K562 (cell line): ENCODE data around the gene C2orf42. TPM values are rescaled to one million over a fixed set of nuclear protein-coding genes. Genes with fewer than 3 reads are reported as not detected.
A peak's percentile ranks its signal among the peaks of the same experiment; 100 is the strongest.

ENCODE experiments used
- CXXC5 ChIP-seq: fragments of 250-450 bp; sonication (Bioruptor Pico); IDR thresholded peaks from 2 replicates; pipeline ENCODE4 v1.8.0; 2022; ENCODE audit warnings: inconsistent platforms, mild to moderate bottlenecking, moderate library complexity
- EGR1 ChIP-seq: fragments of 450-650 bp; conservative IDR thresholded peaks from 2 replicates; pipeline ENCODE4 v1.6.1; 2017; ENCODE audit warnings: mild to moderate bottlenecking
- ESRRB ChIP-seq: fragments of 250-450 bp; sonication (Bioruptor Pico); IDR thresholded peaks from 2 replicates; pipeline ENCODE4 v1.5.0; 2020; ENCODE audit warnings: mild to moderate bottlenecking, moderate library complexity, borderline replicate concordance
- FOSL1 ChIP-seq: fragments of 200-800 bp; sonication (Bioruptor generic); conservative IDR thresholded peaks from 2 replicates; pipeline ENCODE4 v1.6.1; 2016; ENCODE audit warnings: missing genetic modification characterization, missing compliant biosample characterization
- FOXJ2 ChIP-seq: fragments of 200-800 bp; sonication (Bioruptor generic); IDR thresholded peaks from 2 replicates; pipeline ENCODE4 v1.6.1; 2016; ENCODE audit warnings: missing genetic modification characterization, missing compliant biosample characterization
- KDM2B ChIP-seq: fragments of 250-450 bp; sonication (Bioruptor Pico); IDR thresholded peaks from 2 replicates; pipeline ENCODE4 v1.8.0; 2021; ENCODE audit warnings: mild to moderate bottlenecking, moderate library complexity
- MEIS2 ChIP-seq: fragments of 450-650 bp; IDR thresholded peaks from 2 replicates; pipeline ENCODE4 v1.6.1; 2014; ENCODE audit warnings: mild to moderate bottlenecking; ENCODE audit not compliant: partially characterized antibody
- MITF ChIP-seq: IDR thresholded peaks from 2 replicates; pipeline ENCODE4 v1.6.1; 2014; ENCODE audit warnings: antibody characterized with exemption
- MTA3 ChIP-seq: fragments of 450-650 bp; formaldehyde crosslinking; IDR thresholded peaks from 2 replicates; pipeline ENCODE4 v1.6.1; 2017; ENCODE audit warnings: mild to moderate bottlenecking, borderline replicate concordance
- NFIX ChIP-seq: fragments of 250-450 bp; sonication (Bioruptor Pico); IDR thresholded peaks from 2 replicates; pipeline ENCODE4 v1.4.0; 2020; ENCODE audit warnings: low read depth, mild to moderate bottlenecking, moderate library complexity
- NONO ChIP-seq, 2 experiments: fragments of 200-400 bp in 1 of 2; fragments of 450-650 bp in 1 of 2; formaldehyde crosslinking in 1 of 2; IDR thresholded peaks; 2 replicates each; pipeline ENCODE4 v1.6.1; 2017; ENCODE audit warnings: low read depth in 2 of 2, mild to moderate bottlenecking in 2 of 2, moderate library complexity in 2 of 2, low read length in 1 of 2
- PYGO2 ChIP-seq: fragments of 450-650 bp; IDR thresholded peaks from 2 replicates; pipeline ENCODE4 v1.6.1; 2016; ENCODE audit warnings: mild to moderate bottlenecking, missing genetic modification characterization, moderate library complexity, missing compliant biosample characterization
- RFX5 ChIP-seq: IDR thresholded peaks from 2 replicates; pipeline ENCODE4 v1.6.1; 2011; ENCODE audit warnings: low read depth, mild to moderate bottlenecking, improper control_type of control experiment, low read length
- SMC3 ChIP-seq: conservative IDR thresholded peaks from 2 replicates; pipeline ENCODE4 v1.6.1; 2011; ENCODE audit warnings: low read depth, low read length, improper control_type of control experiment; ENCODE audit not compliant: insufficient read depth
- YY1 ChIP-seq, 3 experiments: IDR thresholded peaks; 2 replicates each; pipeline ENCODE4 v1.6.1; 2011; ENCODE audit warnings: low read length in 2 of 3, mild to moderate bottlenecking in 2 of 3, moderate library complexity in 2 of 3, borderline replicate concordance in 1 of 3, control low read depth in 1 of 3, low read depth in 1 of 3; ENCODE audit not compliant: insufficient read depth in 3 of 3, insufficient replicate concordance in 2 of 3, control insufficient read depth in 1 of 3, insufficient read length in 1 of 3; ENCODE audit errors: extremely low read depth in 1 of 3
- ZNF134 ChIP-seq: fragments of 250-450 bp; sonication (Bioruptor Pico); conservative IDR thresholded peaks from 2 replicates; pipeline ENCODE4 v1.4.0; 2020
- ZNF282 ChIP-seq: sonication (generic); formaldehyde crosslinking; IDR thresholded peaks from 2 replicates; pipeline ENCODE4 v1.8.1; 2023; ENCODE audit warnings: missing genetic modification reagents
- ZNF589 ChIP-seq: fragments of 200-800 bp; sonication (Bioruptor generic); IDR thresholded peaks from 2 replicates; pipeline ENCODE4 v1.6.1; 2016; ENCODE audit warnings: low read depth, missing genetic modification characterization, missing compliant biosample characterization
- ZNF696 ChIP-seq: fragments of 250-450 bp; sonication (Bioruptor Pico); conservative IDR thresholded peaks from 2 replicates; pipeline ENCODE4 v1.4.0; 2020; ENCODE audit warnings: mild to moderate bottlenecking, moderate library complexity
- polyA plus RNA-seq, 8 experiments: library from polyadenylated mRNA; depleted of rRNA in 4 of 8; stranded (reverse) in 5 of 8; unstranded in 3 of 8; fragments of >200 nt; fragmentation: Nextera tagmentation in 2 of 8; fragmentation: Illumina TruSeq in 1 of 8; extraction: Ambion mirVana in 2 of 8; extraction: Trizol in 1 of 8; gene quantifications; 2 replicates each; pipeline versions ENCODE4 v1.2.1 to v1.2.3, GENCODE V29; 2011 to 2014; ENCODE audit warnings: inconsistent platforms in 1 of 8, missing spikeins in 1 of 8
- total RNA-seq, 7 experiments: library from RNA; depleted of rRNA in 6 of 7; stranded (reverse); fragments of >200 nt in 6 of 7; fragmentation: Illumina TruSeq in 2 of 7; extraction: Trizol in 2 of 7; gene quantifications; 2 replicates each; pipeline versions ENCODE4 v1.2.1 to v1.2.3, GENCODE V29; 2011 to 2021; ENCODE audit warnings: low replicate concordance in 1 of 7
- TF ChIP-seq, protein P1 (sequence below): fragments of 450-650 bp; formaldehyde crosslinking; IDR thresholded peaks from 2 replicates; pipeline ENCODE4 v1.4.0; 2020; ENCODE audit warnings: mild to moderate bottlenecking, moderate library complexity
- TF ChIP-seq, protein P2 (sequence below), 3 experiments: fragments of 200-800 bp in 1 of 3; sonication (Bioruptor generic) in 1 of 3; sonication (generic) in 1 of 3; formaldehyde crosslinking in 1 of 3; IDR thresholded peaks; 2 replicates each; pipeline versions ENCODE4 v1.6.1 to v1.8.0; 2016 to 2022; ENCODE audit warnings: mild to moderate bottlenecking in 2 of 3, missing compliant biosample characterization in 2 of 3, missing genetic modification characterization in 2 of 3, missing genetic modification reagents in 1 of 3
- TF ChIP-seq, protein P3 (sequence below): fragments of 450-650 bp; IDR thresholded peaks from 2 replicates; pipeline ENCODE4 v1.6.1; 2018; ENCODE audit warnings: mild to moderate bottlenecking, low read depth; ENCODE audit not compliant: partially characterized antibody

C2orf42 gene
- total and polyA plus RNA-seq, 9 of the 15 experiments (the other 6 are each of a cell fraction or from before 2014, with no cell fraction given): 4.6 to 10.9 (median 7.5) TPM

DNA sequence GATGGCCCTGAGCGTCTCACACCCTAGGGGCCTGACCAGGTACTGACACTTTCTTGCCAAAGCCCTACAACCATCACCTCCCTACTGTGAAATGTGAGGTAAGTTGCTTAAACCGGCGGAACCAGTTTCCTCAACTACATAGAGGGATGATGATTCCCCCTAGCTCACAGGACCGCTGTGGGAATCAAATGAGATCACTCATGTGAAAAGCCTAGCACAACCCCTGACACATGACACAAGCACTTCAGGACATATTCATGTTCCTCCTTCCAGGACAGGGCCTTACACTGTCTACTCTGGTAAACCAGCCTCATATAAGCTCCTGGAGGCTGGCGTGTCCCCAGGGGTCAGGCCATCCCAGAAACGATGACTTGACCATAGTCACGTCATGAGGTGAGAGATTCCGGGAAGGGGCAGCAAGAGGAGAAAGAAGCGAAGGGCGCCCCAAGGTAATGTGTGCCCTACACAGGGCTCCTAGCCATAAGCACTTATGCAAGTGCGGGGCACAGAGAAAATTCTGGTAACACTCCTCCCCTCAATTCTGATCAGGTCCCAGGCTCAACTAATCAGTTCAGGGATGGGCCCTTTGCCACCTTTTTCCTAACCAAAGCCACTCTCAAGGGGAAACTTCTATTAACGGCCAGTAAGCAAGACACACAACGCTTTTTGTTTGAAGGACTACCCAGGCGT lies 49.5 kb downstream of the C2orf42 start (continued):
- TF ChIP-seq YY1 (IDR thresholded peaks at IDR 0.05; ENCODE audit: borderline replicate concordance in 1 of 3, control insufficient read depth in 1 of 3, extremely low read depth in 1 of 3, insufficient read depth in 3 of 3, insufficient read length in 1 of 3, insufficient replicate concordance in 2 of 3, low read depth in 1 of 3, low read length in 2 of 3): no peak
- no peak for TF ChIP-seq FOSL1 (tag)
- TF ChIP-seq RFX5: no peak
- TF ChIP-seq ZNF696 (CRISPR knock-in tag): no peak
- peak; percentile 10; the same call in 1 of the 2 replicates for TF ChIP-seq ZNF589
- TF ChIP-seq CXXC5 (CRISPR knock-in tag): no peak
- TF ChIP-seq ESRRB: 0 out of 2 replicates have a peak, but pooled peaks have one; percentile 71
- TF ChIP-seq NONO (IDR thresholded peaks at IDR 0.05; ENCODE audit: low read depth in 2 of 2, low read length in 1 of 2): no peak
- no peak for TF ChIP-seq SMC3
- TF ChIP-seq ZNF282: no peak
- TF ChIP-seq, protein P1, sequence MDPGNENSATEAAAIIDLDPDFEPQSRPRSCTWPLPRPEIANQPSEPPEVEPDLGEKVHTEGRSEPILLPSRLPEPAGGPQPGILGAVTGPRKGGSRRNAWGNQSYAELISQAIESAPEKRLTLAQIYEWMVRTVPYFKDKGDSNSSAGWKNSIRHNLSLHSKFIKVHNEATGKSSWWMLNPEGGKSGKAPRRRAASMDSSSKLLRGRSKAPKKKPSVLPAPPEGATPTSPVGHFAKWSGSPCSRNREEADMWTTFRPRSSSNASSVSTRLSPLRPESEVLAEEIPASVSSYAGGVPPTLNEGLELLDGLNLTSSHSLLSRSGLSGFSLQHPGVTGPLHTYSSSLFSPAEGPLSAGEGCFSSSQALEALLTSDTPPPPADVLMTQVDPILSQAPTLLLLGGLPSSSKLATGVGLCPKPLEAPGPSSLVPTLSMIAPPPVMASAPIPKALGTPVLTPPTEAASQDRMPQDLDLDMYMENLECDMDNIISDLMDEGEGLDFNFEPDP: no peak
- TF ChIP-seq MTA3: no peak
- no peak for TF ChIP-seq NFIX (CRISPR knock-in tag)
- TF ChIP-seq FOXJ2: no peak
- TF ChIP-seq KDM2B (CRISPR knock-in tag): no peak
- TF ChIP-seq, protein P2, sequence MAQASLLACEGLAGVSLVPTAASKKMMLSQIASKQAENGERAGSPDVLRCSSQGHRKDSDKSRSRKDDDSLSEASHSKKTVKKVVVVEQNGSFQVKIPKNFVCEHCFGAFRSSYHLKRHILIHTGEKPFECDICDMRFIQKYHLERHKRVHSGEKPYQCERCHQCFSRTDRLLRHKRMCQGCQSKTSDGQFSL (CRISPR knock-in tag; IDR thresholded peaks at IDR 0.05): no peak
- TF ChIP-seq, protein P2 (tag; IDR thresholded peaks at IDR 0.05): no peak; a peak in 1 of 4 replicates
- TF ChIP-seq, protein P3, sequence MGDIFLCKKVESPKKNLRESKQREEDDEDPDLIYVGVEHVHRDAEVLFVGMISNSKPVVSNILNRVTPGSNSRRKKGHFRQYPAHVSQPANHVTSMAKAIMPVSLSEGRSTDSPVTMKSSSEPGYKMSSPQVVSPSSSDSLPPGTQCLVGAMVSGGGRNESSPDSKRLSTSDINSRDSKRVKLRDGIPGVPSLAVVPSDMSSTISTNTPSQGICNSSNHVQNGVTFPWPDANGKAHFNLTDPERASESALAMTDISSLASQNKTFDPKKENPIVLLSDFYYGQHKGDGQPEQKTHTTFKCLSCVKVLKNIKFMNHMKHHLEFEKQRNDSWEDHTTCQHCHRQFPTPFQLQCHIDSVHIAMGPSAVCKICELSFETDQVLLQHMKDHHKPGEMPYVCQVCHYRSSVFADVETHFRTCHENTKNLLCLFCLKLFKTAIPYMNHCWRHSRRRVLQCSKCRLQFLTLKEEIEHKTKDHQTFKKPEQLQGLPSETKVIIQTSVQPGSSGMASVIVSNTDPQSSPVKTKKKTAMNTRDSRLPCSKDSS: no peak
- no peak for TF ChIP-seq MITF
- TF ChIP-seq MEIS2: no peak
- TF ChIP-seq PYGO2: no peak
- TF ChIP-seq EGR1: no peak
- no peak for TF ChIP-seq ZNF134 (CRISPR knock-in tag)
